Measurements from ENCODE around the gene ING3.

The ING3 gene

DNA sequence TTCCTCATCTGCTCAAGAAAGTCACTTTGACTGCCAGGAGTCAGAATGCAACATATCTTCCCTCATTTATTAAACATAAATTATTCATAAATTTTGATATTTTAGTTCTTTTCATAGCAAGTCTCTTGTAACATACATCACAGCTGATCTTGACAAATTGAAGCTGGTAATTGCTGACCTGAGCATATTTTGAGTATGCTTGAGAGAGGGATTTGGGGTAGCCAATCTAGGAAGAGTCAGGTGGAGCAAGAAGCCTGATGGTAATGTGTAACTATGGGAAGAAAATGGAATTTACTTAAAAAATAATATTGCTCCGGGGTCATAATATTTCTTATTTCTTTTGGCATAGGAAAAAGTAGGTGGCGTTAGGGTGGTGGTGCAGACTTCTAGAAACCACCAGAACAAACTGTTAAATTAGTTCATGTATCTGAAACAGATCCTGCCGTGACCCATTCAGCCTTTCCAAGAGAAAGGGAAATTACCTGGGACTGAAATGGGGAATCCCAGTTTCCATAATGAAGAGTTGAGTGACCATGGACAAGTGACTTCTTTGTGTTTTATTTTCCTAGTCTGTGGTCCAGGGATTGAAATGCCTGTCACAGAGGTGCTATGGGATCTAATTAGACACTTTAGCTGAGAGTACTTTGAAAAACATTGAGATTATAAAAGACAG lies 50.8 kb downstream of the ING3 start:
- H2AFZ ChIP-seq (ENCODE audit: low read depth, low read length, severe bottlenecking) = no peak overlapping the region
- no peaks in the 10 kb centered on the region for H3K27me3 ChIP-seq (ENCODE audit: low read length)
- H3K4me2 ChIP-seq (ENCODE audit: low read depth, low read length, poor library complexity, severe bottlenecking) = no peak overlapping the region
- no peaks in the 10 kb centered on the region for H3K9me2 ChIP-seq (replicated peaks; ENCODE audit: insufficient read depth, low read length)
- no peaks in the 10 kb centered on the region for H3K9me3 ChIP-seq (ENCODE audit: insufficient read depth, low read length)
- H4K20me1 ChIP-seq (ENCODE audit: low read depth, low read length) = no peaks in the 10 kb centered on the region
- H3K4me3 ChIP-seq (ENCODE audit: insufficient read depth, low read length, poor library complexity, severe bottlenecking) = no peak overlapping the region
- no peak overlapping the region for H3K27ac ChIP-seq (ENCODE audit: low read depth, low read length)
- H3K36me3 ChIP-seq (ENCODE audit: low read length) = no peaks in the 10 kb centered on the region
- H3F3A ChIP-seq (ENCODE audit: insufficient read depth) = no peaks in the 10 kb centered on the region
- no peaks in the 10 kb centered on the region for H3K79me2 ChIP-seq (ENCODE audit: insufficient read depth, low read length)
- TF ChIP-seq CTCF (IDR thresholded peaks at IDR 0.05; ENCODE audit: insufficient read depth, low read length, poor library complexity, severe bottlenecking) (no peak), EZH2phosphoT487 (conservative IDR thresholded peaks at IDR 0.05; ENCODE audit: low read length) (no peak)
- H3K9ac ChIP-seq (ENCODE audit: low read length) = no peak overlapping the region

- Histone ChIP-seq H3K27ac (ENCODE audit: low read depth, low read length) (no peak overlapping the region), H3K9me3 (ENCODE audit: insufficient read depth, low read length) (no peaks in the 10 kb centered on the region), H3K9ac (ENCODE audit: low read length) (no peak overlapping the region), H4K20me1 (ENCODE audit: low read depth, low read length) (no peaks in the 10 kb centered on the region), H3K4me3 (ENCODE audit: insufficient read depth, low read length, poor library complexity, severe bottlenecking) (no peak overlapping the region), H2AFZ (ENCODE audit: low read depth, low read length, severe bottlenecking) (no peak overlapping the region), H3K27me3 (ENCODE audit: low read length) (no peaks in the 10 kb centered on the region), H3K36me3 (ENCODE audit: low read length) (no peaks in the 10 kb centered on the region), H3K79me2 (ENCODE audit: insufficient read depth, low read length) (no peaks in the 10 kb centered on the region), H3K4me2 (ENCODE audit: low read depth, low read length, poor library complexity, severe bottlenecking) (no peak overlapping the region), H3K9me2 (replicated peaks; ENCODE audit: insufficient read depth, low read length) (no peaks in the 10 kb centered on the region), H3F3A (ENCODE audit: insufficient read depth) (no peaks in the 10 kb centered on the region)
- TF ChIP-seq EZH2phosphoT487 (conservative IDR thresholded peaks at IDR 0.05; ENCODE audit: low read length) = no peak
- no peak for TF ChIP-seq CTCF (IDR thresholded peaks at IDR 0.05; ENCODE audit: insufficient read depth, low read length, poor library complexity, severe bottlenecking)
Measured at GRCh38 chr7:121002048-121002756, 51.6 kb downstream of the ING3 start.

GRCh38 chr7:121002757-121003200 lies 52.2 kb downstream of the ING3 start:
- Histone ChIP-seq H3K79me2 (ENCODE audit: insufficient read depth, low read length) (no peaks in the 10 kb centered on the region), H2AFZ (ENCODE audit: low read depth, low read length, severe bottlenecking) (no peak overlapping the region), H3F3A (ENCODE audit: insufficient read depth) (no peaks in the 10 kb centered on the region), H3K4me3 (ENCODE audit: insufficient read depth, low read length, poor library complexity, severe bottlenecking) (no peak overlapping the region), H4K20me1 (ENCODE audit: low read depth, low read length) (no peaks in the 10 kb centered on the region), H3K4me2 (ENCODE audit: low read depth, low read length, poor library complexity, severe bottlenecking) (no peak overlapping the region), H3K36me3 (ENCODE audit: low read length) (no peaks in the 10 kb centered on the region), H3K9me2 (replicated peaks; ENCODE audit: insufficient read depth, low read length) (no peaks in the 10 kb centered on the region), H3K27me3 (ENCODE audit: low read length) (no peaks in the 10 kb centered on the region), H3K9me3 (ENCODE audit: insufficient read depth, low read length) (no peaks in the 10 kb centered on the region), H3K9ac (ENCODE audit: low read length) (no peak overlapping the region), H3K27ac (ENCODE audit: low read depth, low read length) (no peak overlapping the region)
- TF ChIP-seq CTCF (IDR thresholded peaks at IDR 0.05; ENCODE audit: insufficient read depth, low read length, poor library complexity, severe bottlenecking) (no peak), EZH2phosphoT487 (conservative IDR thresholded peaks at IDR 0.05; ENCODE audit: low read length) (no peak)
